NCI-H187 treated with DMSO at 0.1 percent for 48 hours (cell line): ENCODE results near the gene CADM4.
"Not testable (repeated sequence)": the region's sequence is repeated elsewhere in the genome, so short reads cannot be mapped to it uniquely, and the experiment has no call there.

ENCODE experiments used
- DNase-seq: peaks from one replicate; lab custom pipeline; 2025; lab: John Stamatoyannopoulos, UW

The CADM4 gene

DNA sequence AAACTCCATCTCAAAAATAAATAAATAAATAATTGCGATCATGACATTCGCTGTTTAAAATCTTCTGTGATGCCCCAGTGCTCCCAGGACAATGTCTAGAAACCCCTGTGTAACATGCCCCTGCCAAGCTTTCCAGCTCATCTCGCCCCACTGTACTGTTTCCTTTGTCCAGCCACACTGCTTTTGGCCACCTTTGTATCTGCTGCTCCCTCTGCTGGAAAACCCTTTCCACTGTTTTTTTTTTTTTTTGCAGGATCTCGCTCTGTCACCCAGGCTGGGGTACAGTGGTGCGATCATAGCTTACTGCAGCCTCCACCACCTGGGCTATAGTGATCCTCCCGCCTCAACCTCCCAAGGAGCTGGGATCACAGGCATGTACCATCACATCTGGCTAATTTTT is 22.8 kb upstream of the CADM4 start:
- no peak for DNase-seq

DNA sequence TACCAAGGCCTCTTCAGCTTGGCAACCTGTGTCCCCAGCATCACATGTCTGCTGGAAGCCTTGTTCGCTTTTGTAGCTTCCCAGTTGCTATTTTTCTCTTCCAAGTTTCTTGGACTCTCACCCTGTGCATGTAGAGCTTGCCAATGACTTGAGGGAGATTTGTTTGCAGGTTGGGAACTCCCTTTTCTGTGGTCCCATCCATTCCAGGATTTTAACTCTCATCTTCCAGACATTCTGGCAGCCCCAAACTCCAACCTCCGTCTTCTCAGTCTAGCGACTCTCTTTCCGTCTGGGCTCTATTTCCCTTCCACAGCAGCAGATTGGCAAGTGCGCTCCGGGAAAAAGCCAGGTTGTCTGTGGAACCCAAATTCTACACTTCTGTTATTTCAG is 21.3 kb upstream of the CADM4 start:
- DNase-seq: no peak

DNA sequence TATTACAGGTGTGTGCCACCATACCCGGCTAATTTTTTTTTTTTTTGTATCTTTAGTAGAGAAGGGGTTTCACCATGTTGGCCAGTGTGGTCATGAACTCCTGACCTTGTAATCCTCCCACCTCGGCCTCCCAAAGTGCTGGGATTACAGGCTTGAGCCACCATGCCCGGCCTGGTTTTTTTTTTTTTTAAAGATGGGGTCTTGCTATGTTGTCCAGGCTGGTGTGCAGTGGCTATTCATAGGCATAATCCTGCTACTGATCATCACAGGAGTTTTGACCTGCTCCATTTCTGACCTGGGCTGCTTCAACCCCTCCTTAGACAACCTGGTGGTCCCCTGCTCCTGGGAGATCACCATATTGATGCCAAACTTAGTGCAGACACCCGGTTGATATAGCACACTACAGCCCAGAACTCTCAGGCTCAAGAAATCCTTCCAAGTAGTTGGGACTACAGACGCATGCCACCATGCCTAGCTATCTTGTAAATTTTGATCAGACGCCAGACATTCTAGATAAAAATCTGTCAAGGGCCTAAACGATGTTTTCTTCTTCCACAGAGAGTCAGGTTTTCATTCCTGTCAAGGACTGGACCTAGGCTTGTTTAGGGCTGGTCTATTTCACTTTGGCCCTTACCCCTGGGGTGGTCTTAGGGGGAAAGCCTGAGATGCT is 20.8 kb upstream of the CADM4 start:
- DNase-seq: no peak

DNA sequence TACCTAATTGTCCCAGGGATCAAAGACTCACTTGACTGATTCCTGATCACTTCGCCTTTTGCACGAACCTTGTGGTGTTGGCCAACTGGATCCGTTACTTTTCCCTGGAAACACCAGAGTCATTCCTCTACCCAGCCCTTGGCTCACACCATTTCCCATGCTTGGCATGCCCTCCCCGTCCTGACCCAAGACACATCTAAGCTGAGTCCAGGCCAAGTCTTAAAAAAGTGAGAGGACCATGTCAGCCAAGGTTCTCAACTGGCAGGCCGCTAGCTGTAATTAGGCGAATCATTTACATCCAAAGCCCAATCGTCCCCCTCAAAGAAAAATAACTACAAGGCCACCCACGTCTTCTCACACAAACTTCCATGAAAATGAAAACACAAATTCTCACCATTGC is 18.8 kb upstream of the CADM4 start:
- DNase-seq: no peak

DNA sequence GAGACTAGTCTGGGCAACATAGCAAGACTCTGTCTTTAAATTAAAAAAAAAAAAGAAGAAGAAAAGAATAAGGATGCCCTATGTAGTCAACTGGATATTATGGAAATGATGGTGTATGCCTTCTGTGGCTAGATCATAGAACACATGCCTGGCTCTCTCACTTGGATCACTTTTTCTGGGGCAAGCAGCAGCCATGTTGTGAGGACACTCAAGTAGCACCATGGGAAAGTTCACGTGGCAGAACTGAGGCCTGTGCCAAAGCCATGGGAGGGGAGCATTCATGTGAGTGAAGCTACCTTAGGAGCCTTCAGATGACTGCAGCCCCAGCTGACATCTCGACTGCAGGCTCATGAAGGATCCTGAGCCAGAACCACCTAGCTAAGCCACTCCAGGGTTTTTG is 18.4 kb upstream of the CADM4 start:
- no peak for DNase-seq

DNA sequence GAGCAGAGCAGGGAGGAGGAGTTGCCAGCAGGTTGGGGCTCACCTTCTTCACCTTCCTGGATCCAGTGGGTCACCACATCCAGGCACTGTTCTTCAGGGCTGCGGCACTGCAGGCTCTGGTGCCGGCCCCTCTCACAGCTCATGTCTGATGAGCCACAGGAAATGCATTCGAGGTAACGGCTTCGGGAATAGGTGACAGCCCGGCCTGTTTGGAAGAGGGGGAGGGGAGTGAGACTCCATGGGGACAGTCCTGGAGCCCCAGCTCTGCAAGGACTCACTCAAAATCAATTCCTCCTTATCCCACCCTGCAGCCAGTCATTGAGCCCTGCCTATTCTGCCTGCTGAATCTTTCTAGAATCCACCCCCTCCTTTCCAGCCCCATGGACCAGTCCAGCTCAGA is 16.8 kb upstream of the CADM4 start:
- DNase-seq: no peak

DNA sequence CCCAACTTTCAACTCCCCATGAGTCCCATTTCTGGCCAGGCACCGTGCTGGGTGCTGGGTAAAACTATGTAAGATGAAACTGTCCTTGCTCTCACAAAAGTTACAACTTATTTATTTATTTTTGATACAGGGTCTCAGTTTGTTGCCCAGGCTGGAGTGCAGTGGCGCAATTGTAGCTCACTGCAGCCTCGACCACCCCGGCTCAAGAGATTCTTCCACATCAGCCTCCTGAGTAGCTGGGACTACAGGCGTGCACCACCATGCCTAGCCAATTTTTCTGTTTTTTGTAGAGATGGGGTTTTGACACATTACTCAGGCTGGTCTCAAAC is 12.9 kb upstream of the CADM4 start:
- no peak for DNase-seq

DNA sequence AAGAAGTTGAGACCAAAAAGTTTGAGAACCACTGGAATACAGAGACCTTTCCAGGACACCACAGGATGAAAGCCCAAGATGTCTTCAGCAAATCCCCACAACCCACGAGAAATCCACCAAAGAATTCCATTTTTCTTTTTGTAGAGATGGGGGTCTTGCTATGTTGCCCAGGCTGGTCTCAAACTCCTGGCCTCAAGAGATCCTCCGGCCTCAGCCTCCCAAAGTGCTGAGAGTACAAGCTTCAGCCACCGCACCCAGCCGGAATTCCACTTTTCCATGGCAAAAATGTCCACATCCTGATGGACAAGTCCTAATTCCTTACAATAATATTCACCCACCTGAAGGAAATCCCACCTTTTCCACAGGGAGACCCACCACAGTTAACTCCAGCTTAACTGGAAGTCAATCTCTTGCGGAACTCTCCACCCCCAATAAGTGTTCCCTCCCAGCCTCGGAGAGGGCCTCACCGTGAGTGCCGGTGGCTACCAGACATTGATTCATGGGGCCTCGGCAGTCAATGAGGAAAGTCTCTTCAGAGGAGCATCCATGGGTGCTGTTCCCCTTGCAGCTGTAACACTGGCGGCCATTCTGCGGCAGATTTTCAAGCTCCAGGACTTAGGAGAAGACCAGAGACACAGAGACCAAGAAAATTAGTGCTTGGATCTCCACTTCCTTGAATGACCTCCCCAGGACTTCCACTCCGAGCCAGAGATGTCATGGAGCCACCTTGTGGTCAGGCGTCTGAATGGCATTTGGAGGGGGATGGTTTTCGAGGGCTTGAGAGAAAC is 12.3 kb upstream of the CADM4 start:
- DNase-seq: no peak

DNA sequence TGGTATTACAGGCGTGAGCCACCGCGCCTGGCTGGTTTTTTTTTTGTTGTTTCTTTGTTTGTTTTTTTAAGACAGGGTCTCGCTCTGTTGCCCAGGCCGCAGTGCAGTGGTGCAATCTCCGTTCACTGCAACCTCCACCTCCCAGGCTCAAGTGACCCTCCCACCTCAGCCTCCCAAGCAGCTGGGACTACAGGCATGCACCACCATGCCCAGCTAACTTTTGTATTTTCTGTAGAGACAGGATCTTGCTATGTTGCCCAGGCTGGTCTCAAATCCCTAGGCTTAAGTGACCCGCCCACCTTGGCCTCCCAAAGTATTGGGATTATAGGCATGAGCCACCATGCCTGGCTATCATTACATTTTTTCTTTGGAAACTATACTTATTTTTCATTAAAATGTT is 10.6 kb upstream of the CADM4 start:
- not testable (repeated sequence) for DNase-seq

DNA sequence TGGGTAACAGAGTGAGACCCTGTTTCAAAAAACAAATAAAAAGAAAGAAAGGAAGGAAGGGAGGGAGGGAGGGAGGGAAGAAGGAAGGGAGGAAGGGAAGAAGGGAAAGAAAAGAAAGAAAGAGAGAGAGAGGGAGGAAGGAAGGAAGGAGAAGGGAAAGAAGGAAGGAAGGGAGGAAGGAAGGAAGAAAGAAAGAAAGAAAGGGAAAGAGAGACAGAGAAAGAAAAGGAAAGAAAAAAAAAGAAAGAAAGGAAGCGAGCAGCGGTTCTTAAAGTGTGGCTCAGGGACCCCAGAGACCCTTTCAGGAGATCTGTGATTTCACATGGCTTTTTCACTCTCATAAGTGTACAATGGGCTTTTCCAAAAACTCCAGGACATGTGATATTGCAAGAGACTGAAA is 9.9 kb upstream of the CADM4 start:
- DNase-seq: no peak

DNA sequence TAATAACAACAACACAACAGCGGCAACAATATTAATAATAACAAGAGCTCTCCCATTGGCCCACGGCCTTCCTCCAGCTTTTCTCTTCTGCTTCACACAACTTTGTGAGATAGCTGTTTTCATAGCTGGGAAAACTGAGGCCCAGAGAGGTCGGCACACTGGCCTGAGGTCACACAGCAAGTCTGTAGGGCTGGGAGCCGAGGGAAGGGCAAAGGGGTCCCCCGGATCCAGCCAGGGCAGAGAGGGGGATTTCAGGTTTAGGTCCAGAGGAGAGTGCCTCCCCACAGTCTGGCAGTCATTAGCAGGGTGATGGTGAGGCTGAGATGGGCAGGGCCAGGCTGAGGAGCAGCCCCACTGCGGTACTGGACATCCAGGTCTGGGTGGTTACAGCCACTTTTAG is 9.0 kb upstream of the CADM4 start:
- DNase-seq: no peak

DNA sequence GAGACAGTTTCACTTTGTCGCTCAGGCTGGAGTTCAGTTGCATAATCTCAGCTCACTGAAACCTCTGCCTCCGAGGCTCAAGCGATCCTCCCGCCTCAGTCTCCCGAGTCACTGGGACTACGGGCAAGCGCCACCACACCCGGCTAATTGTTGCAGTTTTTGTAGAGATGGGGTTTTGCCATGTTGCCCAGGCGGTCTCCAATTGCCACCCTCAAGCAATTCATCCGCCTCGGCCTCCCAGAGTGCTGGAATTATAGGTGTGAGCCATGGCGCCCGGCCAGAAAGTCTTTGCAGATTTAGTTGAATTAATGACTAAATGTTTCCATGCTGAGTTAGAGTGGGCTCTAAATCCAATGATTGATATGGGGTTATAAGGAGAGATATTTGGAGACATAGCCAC is 4.5 kb upstream of the CADM4 start:
- no peak for DNase-seq

DNA sequence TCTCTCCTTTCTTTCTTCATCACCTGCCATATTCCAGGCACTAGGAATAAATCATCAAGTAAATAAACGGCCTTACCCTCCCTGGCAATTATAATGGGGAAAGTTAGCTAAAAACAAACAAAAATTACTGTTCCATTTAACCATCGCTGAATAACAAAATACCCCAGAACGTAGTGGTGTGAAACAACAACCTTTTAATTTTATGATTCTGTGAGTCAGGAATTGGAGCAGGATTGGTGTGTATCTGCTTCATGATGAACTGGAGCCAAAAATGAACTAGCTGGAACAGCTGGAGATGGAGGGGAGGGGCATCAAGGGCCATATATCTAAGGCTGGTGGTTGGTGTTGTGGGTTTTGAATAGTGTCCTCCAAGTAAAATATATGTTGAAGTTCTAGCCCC is 3.7 kb upstream of the CADM4 start:
- DNase-seq: no peak

DNA sequence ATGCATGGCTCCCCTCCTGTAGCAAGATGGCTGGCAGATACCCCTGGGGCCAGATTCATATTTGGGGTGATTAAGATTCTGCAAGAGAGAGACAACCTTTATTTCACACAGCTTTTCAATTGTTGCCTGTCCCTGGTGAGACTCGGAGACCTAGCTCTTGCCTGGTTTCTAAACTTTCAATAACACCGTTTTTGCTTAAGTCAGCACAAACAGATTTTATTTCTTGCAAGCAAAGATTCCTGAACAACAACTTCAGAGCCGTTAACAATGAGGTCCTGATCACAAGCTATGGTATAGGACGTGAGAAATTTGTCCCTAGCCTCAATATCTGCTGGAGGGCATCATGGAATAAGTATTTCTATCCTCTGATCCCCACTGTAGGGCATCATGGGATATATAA is 2.9 kb upstream of the CADM4 start:
- no peak for DNase-seq

DNA sequence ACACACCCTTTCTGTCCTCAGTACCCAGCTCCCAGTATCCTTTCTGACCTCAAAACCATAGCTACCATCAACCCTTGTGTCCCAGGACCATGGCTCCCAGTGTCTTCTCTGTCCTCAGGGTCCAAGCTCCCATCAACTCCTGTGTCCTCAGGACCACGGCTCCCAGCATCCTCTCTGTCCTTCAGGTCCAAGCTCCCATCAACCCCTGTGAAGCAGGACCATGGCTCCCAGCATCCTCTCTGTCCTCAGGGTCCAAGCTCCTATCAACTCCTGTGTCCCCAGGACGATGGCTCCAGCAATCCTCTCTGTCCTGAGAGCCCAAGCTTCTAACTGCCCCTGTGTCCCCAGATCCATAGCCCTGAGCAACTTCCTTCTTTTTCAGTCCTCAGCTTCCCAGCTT is 1.7 kb upstream of the CADM4 start:
- no peak for DNase-seq

DNA sequence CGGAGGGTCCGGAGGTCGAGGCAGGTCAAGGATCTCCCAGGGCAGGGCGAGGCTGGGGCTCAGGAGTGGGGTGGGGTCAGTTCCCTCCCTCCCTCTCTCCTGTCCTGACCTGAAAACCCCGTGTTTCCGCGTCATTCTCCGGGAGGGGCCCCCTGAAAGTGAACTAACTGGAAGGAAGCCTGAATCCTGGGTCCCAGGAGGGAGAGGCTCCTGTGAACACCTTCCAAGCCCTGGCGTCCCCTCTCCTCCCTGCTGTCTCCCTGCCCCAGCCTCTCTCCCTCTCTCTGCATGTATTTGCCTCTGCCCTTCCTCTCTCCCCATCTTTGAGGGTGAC is 741 bp upstream of the CADM4 start:
- no peak for DNase-seq

DNA sequence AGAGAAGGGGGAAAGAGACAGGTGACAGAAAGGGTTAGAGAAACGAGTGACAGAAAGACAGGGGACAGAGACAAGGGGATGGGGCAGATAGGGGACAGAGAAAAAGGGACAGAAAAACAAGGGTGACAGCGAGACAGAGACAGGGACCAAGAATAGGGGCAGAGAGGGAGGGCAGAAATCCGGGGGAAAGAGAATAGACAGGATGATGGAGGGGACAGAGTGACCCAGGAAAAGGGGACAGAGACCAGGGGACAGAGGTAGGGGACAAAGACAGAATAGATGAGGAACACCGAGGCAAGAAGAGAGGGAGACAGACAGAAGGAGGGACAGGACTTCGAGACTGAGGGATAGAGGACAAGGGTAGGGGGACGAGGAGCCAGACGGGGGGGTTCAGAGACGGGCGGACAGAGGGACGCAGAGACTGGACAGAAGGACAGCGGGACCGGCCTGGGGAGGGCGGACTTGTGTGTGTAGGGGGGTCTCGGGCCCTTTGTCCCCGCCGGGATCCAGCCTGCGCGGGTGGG is 593 bp downstream of the CADM4 start:
- DNase-seq: no peak

DNA sequence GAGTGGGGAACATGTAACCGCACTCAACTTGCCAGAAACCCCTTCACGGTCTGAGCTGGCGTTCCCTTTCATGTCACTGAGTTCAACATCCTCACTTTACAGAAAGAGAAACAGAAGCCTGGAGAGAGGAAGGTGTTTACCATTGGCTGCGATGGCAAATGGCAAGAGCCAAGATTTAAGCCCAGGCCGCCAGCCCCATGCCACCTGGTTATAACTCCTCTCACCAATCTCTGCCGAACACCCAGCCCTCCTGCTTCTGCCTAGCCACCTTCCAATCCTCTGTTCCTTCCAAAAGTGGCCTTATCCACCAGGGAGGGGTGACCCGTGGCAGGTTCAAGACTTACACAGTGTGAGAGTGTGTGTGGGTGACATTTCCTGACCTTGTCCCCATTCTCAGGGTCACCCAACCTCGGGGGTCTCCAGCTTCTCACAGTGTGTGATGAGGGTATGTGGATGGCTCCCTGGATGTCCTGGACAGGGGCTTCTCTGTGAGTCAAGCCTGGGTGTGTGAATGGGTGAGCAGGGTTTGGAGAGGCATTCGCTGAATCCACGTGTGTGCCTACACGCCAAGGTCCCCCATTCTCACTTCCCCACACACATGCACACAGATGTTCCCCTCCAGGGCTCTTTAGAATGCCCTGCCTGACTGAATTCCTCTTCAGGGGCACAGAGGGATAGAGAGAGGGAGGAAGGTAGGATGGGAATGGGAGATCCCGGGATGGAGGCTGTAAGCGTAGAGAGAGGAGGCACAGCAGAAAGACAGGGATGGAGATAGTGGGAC is 1.2 kb downstream of the CADM4 start:
- no peak for DNase-seq

DNA sequence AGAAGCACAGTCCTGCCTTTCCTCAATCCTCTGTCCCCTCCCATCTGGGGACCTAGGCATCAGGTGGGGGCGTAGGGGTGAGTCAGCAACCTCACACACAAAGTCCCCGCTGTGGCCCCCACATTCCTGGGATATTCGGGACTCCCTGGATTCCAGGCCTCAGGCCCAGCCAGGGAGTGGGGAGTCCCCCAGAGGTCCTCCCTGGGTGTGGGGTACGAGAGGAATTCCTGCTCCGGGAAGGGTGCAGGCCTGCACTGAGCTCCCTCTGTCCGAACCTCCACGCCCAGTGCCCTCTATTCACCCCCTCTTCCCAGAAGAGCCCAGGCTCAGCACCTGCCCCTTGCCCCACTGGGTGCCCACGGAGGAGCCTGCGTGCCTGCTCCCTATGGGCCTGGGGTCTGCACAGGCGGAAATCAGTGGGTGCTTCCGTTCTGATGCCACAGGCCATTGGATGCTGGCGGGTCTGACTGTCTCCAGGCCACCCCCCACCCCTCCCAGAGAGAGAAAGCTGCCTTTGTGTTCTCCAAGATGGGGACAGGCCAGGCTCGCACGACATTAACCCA is 3.4 kb downstream of the CADM4 start:
- no peak for DNase-seq

DNA sequence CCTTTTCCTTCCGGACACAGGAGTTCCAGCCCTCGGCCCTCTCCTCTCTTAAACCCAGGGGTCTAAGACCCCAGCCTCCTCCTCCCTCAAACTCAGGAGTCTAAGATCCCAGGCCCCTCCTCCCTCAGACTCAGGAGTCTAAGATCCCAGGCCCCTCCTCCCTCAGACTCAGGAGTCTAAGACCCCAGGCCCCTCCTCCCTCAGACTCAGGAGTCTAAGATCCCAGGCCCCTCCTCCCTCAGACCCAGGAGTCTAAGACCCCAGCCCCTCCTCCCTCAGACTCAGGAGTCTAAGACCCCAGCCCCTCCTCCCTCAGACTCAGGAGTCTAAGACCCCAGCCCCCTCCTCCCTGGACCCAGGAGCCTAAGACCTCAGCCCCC is 4.1 kb downstream of the CADM4 start:
- not testable (repeated sequence) for DNase-seq

DNA sequence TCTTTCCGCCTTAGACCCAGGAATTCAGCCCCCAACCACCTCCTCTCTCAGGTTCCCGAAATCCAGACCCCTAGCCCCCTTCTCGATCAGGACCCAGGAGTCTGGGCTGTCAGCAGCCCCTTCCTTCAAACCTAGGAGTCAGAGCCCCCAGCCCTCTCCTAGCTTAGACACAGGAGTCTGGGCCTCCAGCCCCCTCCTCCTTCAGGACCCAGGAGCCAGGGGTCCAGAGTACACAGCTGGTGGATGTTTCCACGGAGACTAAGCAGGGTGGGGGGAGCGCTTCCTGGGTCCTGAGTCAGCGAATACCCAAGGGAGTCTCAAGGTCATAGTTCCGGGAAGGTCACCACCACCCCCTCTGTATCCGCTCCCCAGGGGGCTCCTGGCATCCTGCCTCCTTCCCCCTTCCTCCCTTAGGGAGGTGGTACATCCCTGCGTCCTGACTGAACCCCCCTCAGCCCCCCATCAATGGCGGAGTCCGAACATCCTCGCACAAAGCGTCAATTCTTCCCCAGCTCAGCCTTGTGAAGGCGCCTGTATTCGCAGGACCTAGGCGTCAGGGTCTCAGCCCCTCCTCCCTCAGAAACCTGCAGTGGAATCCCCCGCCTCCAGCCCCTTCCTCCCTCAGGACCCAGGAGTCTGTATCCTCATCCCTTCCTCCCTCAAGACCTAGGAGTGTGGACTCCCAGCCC is 4.6 kb downstream of the CADM4 start:
- no peak for DNase-seq

DNA sequence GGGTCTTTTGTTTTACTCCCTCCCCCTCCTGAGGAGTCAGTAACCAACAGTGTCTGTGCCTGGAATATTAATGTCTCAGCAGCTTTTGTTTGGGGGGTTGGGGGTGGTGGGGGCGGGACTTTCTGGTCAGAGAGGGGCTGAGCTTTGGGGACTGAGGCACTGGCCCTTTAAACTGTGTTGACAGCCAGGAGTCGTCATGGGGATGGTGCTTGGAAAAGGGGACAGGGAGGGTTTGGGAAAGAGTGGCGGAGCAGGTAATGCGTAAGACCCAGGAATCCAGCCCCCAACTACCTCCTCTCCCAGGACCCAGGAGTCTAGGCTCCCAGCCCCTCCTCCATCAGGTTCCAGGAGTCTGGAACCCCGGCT is 5.2 kb downstream of the CADM4 start:
- no peak for DNase-seq
